Pons (tissue), 1 donor: ENCODE results near the gene TIMM44.
"Not testable (repeated sequence)": the region's sequence is repeated elsewhere in the genome, so short reads cannot be mapped to it uniquely, and the experiment has no call there.

ENCODE experiments used
- DNase-seq: peaks from one replicate; pipeline ENCODE4 v3.0.0-alpha.2; 2016; ENCODE audit warnings: low spot score

Gene TIMM44

GRCh38 chr19:7976461-7976860 is 33.0 kb upstream of the TIMM44 start:
- DNase-seq: no peak

- peak; percentile 65 for DNase-seq
Observed at GRCh38 chr19:7975037-7975436, 31.6 kb upstream of the TIMM44 start.

GRCh38 chr19:7973883-7974282 is 30.4 kb upstream of the TIMM44 start:
- peak; percentile 70 for DNase-seq

- no peak for DNase-seq
Observed at GRCh38 chr19:7971553-7972520, 28.4 kb upstream of the TIMM44 start.

GRCh38 chr19:7970716-7971448 is 27.4 kb upstream of the TIMM44 start:
- no peak for DNase-seq

- DNase-seq: no peak
Observed at GRCh38 chr19:7969555-7969939, 26.1 kb upstream of the TIMM44 start.

- no peak for DNase-seq
Observed at GRCh38 chr19:7968796-7969554, 25.5 kb upstream of the TIMM44 start.

GRCh38 chr19:7968008-7968795 is 24.7 kb upstream of the TIMM44 start:
- no peak for DNase-seq

GRCh38 chr19:7965921-7966665 is 22.6 kb upstream of the TIMM44 start:
- no peak for DNase-seq

- DNase-seq: no peak
Observed at GRCh38 chr19:7965259-7965841, 21.9 kb upstream of the TIMM44 start.

- DNase-seq: no peak
Observed at GRCh38 chr19:7963566-7963965, 20.1 kb upstream of the TIMM44 start.

- DNase-seq: no peak
Observed at GRCh38 chr19:7962644-7963268, 19.3 kb upstream of the TIMM44 start.

GRCh38 chr19:7961920-7962626 is 18.6 kb upstream of the TIMM44 start:
- no peak for DNase-seq

GRCh38 chr19:7961082-7961481 is 17.6 kb upstream of the TIMM44 start:
- DNase-seq: not testable (repeated sequence)

GRCh38 chr19:7959211-7959610 is 15.7 kb upstream of the TIMM44 start:
- no peak for DNase-seq

GRCh38 chr19:7955696-7956095 is 12.2 kb upstream of the TIMM44 start:
- DNase-seq: no peak

GRCh38 chr19:7953576-7953975 is 10.1 kb upstream of the TIMM44 start:
- no peak for DNase-seq

GRCh38 chr19:7953060-7953459 is 9.6 kb upstream of the TIMM44 start:
- DNase-seq: no peak

GRCh38 chr19:7947939-7948338 is 4.5 kb upstream of the TIMM44 start:
- DNase-seq: no peak
